DLD1 (cell line): ENCODE measurements around the gene NAP1L5.

ENCODE experiments used
- in situ Hi-C: cut with HindIII; loops from 2 replicates; pipeline ENCODE4 v1.10.0; 2017; ENCODE audit warnings: low sequenced_read_pairs

Gene NAP1L5

DNA sequence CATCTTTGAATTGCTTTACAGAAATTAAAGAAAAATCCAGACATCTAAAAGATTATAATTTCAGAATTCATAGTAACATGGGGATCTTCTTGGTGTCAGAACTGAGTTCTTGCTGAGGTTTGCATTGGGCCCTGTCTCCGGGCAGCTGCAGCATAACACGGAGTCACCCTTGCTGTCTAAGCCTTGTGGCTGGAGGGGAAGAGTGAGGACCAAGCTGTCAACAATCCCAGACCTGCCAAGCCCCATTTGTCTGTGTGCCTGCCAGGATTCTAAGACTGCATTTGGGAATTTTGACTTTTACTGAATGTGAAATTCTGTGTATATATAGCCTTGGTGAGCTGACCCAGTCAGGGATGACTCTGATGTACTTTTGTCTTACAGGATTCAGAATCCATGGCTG lies 25.2 kb upstream of the NAP1L5 start:
- in situ Hi-C loops, result no loop called here

- in situ Hi-C loops, result no loop called here
Measured at GRCh38 chr4:88722276-88722780, 24.7 kb upstream of the NAP1L5 start.

DNA sequence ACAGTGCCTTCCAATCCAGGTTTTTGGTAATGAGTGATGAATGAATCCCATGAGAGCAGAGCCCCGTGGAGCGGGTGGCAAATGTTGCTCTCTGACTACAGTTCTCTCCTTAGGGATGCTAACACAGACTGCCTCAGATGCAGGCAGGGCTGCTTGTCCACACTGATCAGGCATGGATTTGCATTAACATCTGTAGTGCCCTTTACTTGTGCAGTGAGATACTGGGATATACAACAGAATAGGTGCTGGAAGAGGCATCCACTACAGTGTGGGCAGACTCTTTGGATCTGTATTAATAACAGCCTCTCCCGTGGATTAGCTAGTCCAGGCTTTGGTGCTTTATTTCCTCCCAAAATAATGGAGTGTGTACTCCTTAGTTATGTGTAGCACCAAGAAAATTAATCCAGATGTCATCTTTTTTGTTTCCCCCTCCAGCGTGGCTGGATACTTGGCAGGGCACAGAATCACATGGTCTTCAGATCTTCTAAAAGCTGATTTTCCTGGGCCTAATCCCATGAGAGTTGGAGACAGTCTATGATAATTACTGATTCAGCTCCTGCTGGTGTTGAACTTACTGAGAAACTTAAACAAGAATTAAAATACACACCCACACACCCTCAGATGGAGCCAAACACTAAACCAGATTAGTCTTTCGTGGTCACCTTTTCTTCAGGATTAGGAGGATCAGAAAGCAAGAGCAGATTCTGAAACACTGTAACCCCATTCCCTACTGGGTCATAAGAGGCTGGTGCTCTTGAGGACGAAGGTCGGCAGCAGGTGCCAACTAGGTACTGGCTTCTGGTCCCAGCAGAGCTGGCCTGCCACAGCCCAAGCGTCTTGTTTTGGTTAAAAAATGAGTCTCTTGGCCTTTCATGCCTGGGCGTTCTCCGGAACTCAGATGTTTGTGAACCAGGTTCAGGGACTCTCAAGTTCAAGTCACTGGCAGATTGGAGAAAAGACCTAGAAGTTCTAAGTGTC lies 23.1 kb upstream of the NAP1L5 start:
- in situ Hi-C loops, result no loop called here

- in situ Hi-C loops, result no loop called here
Measured at GRCh38 chr4:88719381-88719780, 21.8 kb upstream of the NAP1L5 start.

GRCh38 chr4:88718098-88718497 lies 20.5 kb upstream of the NAP1L5 start:
- in situ Hi-C loops, result no loop called here

GRCh38 chr4:88713782-88714181 lies 16.2 kb upstream of the NAP1L5 start:
- in situ Hi-C loops, result no loop called here

DNA sequence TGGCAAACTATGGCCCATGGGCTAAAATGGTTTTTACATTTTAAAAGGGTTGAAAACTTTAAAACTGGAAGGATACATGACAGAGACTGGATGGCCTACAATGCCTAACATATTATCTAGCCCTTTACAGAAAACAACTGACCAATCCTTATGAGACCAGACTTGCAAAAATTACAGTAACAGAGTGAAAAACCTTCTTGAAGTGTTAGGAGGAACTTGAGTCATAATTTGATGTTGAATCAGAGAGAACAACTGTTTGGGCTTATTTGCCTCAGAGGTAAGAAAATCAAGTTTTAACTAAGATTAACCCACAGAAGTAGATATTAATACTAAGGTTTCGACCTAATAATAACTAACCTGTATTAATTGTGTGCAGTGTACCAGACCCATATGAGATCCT lies 12.4 kb upstream of the NAP1L5 start:
- in situ Hi-C loops, result no loop called here

DNA sequence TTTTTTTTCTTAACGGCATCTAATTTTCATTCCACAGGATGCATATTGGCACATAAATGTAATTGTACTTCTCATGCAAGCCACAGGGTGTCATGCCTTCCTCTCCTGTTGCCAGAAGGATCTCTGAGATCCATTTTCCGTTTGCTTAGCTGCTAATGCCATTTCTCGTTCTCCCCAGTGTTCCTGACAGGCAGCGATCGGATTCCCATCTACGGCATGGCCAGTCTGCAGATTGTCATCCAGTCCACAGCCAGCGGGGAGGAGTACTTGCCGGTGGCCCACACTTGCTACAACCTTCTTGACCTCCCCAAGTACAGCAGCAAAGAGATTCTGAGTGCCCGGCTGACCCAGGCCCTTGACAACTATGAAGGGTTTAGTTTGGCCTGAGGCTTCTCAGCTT lies 8.9 kb upstream of the NAP1L5 start:
- in situ Hi-C loops, result no loop called here

DNA sequence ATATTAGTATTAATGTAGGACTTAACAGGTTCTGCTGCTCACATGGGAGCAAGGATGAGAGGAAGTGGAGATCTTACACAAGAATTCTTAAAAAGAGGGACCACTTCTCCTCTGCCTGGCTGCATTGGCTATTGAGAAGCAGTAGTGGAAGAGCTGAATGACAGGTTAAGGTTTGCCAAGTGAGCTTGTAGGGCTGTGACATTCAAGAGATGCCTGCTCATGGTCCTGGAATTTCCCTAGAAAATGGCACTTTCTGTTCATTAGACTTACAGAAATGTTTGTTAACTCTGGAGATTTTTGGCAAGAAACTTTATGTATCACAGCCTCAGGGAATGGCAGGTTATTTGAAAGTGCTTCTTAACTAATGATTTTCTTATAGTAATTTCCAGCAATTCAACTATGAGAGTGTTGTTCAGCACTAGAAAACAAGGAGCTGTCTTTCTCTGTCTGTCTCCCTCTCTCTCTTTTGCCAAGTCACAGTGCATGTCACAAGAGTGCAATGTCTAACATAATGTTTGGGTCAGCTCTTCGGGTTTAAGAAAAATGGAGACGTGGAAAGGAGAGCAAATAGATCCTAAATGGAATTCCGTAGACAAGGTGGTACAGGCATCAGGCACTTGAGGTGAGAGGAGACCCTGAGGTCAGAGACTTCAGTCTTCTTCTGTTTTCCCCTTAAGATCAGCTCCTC lies 8.3 kb upstream of the NAP1L5 start:
- in situ Hi-C loops, result no loop called here

- in situ Hi-C loops, result no loop called here
Measured at GRCh38 chr4:88705223-88705622, 7.6 kb upstream of the NAP1L5 start.

DNA sequence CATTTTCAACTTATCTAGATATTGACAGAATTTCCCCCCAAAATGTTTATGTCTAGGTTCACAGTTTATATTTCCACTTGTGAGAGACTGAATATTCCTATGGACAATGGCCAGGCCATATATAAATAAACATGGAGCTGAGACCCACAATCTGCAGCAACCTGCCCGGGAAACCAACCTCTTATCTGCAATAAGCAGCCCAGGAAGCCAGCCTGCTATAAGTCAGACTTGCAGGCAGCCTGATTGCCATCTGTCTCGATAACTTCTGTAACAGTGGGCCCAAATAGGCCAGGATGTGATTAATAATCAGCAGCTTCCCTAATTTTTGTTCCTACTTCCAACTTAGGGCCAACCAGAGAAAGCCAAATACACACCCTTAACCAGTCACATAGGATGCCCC lies 5.2 kb upstream of the NAP1L5 start:
- in situ Hi-C loops, result no loop called here

- in situ Hi-C loops, result no loop called here
Measured at GRCh38 chr4:88698519-88698918, 890 bp upstream of the NAP1L5 start.

GRCh38 chr4:88697141-88697540 lies 488 bp downstream of the NAP1L5 start:
- in situ Hi-C loops, result no loop called here

DNA sequence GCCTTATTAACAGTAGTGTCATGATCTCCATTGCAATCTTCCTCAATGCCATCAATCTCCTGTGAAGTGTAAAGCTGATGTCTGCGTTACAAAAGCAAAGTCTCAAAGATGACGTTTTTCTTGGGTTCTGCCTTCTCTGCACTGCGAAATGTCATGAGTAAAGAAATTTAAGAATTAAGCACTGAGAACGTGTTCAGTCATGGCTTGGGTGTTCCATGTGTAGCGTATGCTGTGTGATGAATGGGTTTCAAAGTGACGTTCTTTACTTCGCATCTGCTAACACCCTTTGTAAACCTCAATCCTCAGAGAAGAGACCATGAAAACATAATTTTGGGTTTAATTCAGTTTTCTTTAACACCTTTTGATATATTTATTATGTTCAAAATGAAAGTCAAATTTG lies 999 bp downstream of the NAP1L5 start:
- in situ Hi-C loops, result no loop called here

GRCh38 chr4:88693792-88694191 lies 3.8 kb downstream of the NAP1L5 start:
- in situ Hi-C loops, result no loop called here

DNA sequence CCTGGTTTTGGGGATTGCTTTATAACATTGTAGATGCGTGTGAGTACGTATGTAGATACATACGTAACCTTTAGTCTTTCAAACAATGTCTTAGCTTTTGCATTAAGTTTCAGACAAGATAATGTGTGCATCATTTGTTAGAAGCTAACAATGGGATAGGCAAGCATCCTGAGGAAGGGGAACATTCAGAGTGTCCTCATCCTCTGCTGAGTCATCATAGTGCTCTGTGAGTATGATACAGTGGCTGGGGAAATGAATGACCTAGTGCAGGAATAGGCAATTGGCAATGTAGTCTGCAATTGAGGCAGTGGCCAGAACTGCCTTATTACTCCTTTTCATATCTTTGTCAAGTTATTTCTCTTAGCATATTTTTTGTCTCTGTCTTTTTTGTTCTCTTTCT lies 7.3 kb downstream of the NAP1L5 start:
- in situ Hi-C loops, result no loop called here

DNA sequence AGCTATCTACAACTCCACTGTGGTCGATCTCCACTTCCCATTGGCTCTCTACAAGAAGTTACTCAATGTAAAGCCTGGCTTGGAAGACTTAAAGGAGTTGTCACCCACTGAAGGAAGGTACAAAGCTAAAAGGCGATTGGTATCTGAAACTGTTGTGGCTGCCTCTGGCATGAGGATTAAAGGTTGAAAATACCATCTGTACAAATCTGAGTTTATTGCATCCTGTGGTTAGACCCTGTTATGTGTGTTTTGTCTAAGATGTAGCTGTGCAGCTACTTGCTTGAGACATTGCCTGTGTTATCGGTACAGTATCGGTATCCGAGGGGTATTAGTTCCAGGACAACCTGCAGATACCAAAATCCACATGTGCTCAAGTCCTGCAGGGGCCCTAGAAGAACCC lies 16.4 kb downstream of the NAP1L5 start:
- in situ Hi-C loops, result no loop called here

GRCh38 chr4:88675543-88675942 lies 22.1 kb downstream of the NAP1L5 start:
- in situ Hi-C loops, result no loop called here

DNA sequence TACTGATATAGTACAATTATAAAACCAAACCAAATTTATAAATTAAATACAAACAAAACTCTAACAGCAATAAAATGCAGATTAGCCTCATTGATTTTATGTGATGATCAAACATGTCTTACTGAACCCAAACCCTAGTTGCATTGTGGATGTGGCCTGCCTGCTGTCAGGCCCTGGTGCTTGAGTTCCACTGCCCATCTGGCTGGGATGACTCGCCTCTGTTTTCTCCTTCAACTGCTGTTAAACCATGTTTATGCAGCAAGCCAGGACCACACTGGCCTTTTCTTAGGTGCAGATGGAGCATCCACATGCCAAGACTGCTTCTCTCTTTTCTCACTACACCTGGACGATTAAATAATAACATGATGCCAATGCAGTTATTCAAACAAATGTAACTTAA lies 22.6 kb downstream of the NAP1L5 start:
- in situ Hi-C loops, result no loop called here

GRCh38 chr4:88674565-88674964 lies 23.1 kb downstream of the NAP1L5 start:
- in situ Hi-C loops, result no loop called here

DNA sequence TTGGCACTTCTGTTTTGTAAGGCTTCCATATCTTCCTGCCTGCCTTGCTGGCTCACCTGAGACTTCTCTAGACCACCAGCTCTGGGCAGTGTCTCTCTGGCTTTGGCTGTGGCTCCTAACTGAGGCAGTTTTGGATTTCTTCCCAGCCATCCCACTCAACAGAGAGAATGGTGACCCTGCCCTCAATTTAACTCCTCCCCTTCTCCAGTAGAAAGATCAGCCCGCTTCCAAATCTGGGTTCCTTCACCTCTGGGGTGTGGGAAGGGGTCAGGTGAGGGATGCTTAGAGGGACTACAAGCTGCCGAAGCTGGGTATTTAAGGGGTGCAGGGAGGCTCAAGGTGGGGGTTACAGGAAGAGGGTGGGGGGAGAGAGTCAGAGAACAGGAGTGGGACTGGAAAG lies 23.7 kb downstream of the NAP1L5 start:
- in situ Hi-C loops, result no loop called here

DNA sequence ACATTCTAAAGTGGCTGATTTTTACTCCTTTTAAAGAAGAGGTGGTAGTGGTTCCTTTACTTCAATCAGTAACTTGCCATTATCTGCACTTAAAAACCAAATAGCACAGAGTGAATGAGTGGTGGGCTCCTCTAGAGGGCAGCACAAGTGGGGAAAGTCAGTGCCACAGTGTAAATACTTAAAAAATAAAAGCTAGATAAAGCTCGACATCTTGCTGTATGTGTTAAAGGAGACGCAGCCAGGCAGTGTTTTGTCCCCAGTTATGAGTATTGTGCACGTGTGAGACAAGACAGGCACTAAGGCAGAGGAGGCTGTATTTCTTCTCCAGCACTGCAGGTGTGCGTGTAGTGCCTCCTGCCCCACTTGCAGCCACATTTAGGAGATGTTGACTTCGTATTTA lies 24.6 kb downstream of the NAP1L5 start:
- in situ Hi-C loops, result no loop called here
